ENCODE measurements around the gene COL4A1. TPM values are rescaled to one million over a fixed set of nuclear protein-coding genes. Genes with fewer than 3 reads are reported as not detected.

Gene COL4A1
- total RNA-seq, 2 donors from 2014 or later: 27.0 to 97.0 TPM

- no peaks in the 10 kb centered on the region for H3K27me3 ChIP-seq
- no peak overlapping the region for H3K9ac ChIP-seq (ENCODE audit: low read depth in 2 of 2, low read length in 2 of 2)
- H3K36me3 ChIP-seq: no peaks in the 10 kb centered on the region
- no peaks in the 10 kb centered on the region for H3K9me3 ChIP-seq
- TF ChIP-seq CTCF (IDR thresholded peaks at IDR 0.05): no peak
- intact Hi-C loops (cut with DNase I): no loop called here
- H3K4me1 ChIP-seq: no peaks in the 10 kb centered on the region
- H3K27ac ChIP-seq: no peak overlapping the region
- DNase-seq: no peak
- no peak overlapping the region for H3K4me3 ChIP-seq
These were observed 90.4 kb downstream of the COL4A1 start for GRCh38 chr13:110216398-110217041.

GRCh38 chr13:110216006-110216397, 91.0 kb downstream of the COL4A1 start:
- Histone ChIP-seq H3K36me3 (no peaks in the 10 kb centered on the region), H3K27me3 (no peaks in the 10 kb centered on the region), H3K9ac (ENCODE audit: low read depth in 2 of 2, low read length in 2 of 2) (no peak overlapping the region), H3K9me3 (no peaks in the 10 kb centered on the region), H3K4me1 (no peaks in the 10 kb centered on the region), H3K27ac (no peak overlapping the region), H3K4me3 (no peak overlapping the region)
- no peak for DNase-seq
- intact Hi-C loops (cut with DNase I): no loop called here
- no peak for TF ChIP-seq CTCF (IDR thresholded peaks at IDR 0.05)

- Histone ChIP-seq H3K9me3 (no peaks in the 10 kb centered on the region), H3K36me3 (no peaks in the 10 kb centered on the region), H3K27me3 (no peaks in the 10 kb centered on the region), H3K4me3 (no peak overlapping the region), H3K9ac (ENCODE audit: low read depth in 2 of 2, low read length in 2 of 2) (no peak overlapping the region), H3K27ac (no peak overlapping the region), H3K4me1 (no peaks in the 10 kb centered on the region)
- no peak for TF ChIP-seq CTCF (IDR thresholded peaks at IDR 0.05)
- DNase-seq: no peak
- intact Hi-C loops (cut with DNase I): no loop called here
These were observed 91.4 kb downstream of the COL4A1 start for GRCh38 chr13:110215606-110216005.

- Histone ChIP-seq H3K27me3 (no peaks in the 10 kb centered on the region), H3K36me3 (no peaks in the 10 kb centered on the region), H3K9me3 (no peaks in the 10 kb centered on the region), H3K4me3 (no peak overlapping the region), H3K9ac (ENCODE audit: low read depth in 2 of 2, low read length in 2 of 2) (no peak overlapping the region), H3K4me1 (no peaks in the 10 kb centered on the region), H3K27ac (no peak overlapping the region)
- intact Hi-C loops (cut with DNase I): no loop called here
- TF ChIP-seq CTCF (IDR thresholded peaks at IDR 0.05): no peak
- DNase-seq: no peak
These were observed 92.3 kb downstream of the COL4A1 start for GRCh38 chr13:110214637-110215036.

- DNase-seq: no peak
These were observed 93.4 kb downstream of the COL4A1 start for GRCh38 chr13:110213461-110214074.

More at GRCh38 chr13:110213461-110214074, 93.4 kb downstream of the COL4A1 start:
- TF ChIP-seq CTCF (IDR thresholded peaks at IDR 0.05): no peak
- H3K4me3 ChIP-seq: no peak overlapping the region
- no peaks in the 10 kb centered on the region for H3K9me3 ChIP-seq
- H3K4me1 ChIP-seq: no peaks in the 10 kb centered on the region
- no peaks in the 10 kb centered on the region for H3K36me3 ChIP-seq
- H3K27ac ChIP-seq: no peak overlapping the region
- H3K9ac ChIP-seq (ENCODE audit: low read depth in 2 of 2, low read length in 2 of 2): no peak overlapping the region
- no peaks in the 10 kb centered on the region for H3K27me3 ChIP-seq
- intact Hi-C loops (cut with DNase I): no loop called here

Measured in colonic mucosa (tissue), 4 donors.